ENCODE measurements around the gene CACHD1.

Gene CACHD1

DNA sequence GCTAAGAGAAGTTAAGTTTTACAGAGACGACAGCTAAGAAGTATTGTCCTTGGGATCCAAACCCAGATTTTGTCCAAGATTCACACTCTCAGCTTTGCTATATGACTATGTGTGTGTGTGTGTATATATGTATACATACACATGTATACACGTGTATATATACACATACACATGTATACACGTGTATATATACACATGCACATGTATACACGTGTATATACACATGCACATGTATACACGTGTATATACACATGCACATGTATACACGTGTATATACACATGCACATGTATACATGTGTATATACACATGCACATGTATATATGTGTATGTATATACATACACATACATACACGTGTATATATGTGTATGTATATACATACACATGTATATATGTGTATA is 3.9 kb upstream of the CACHD1 start:
- Mint-ChIP-seq H3K27me3 (peaks cover 21% of the 10 kb centered on the region), H3K36me3 (no peaks in the 10 kb centered on the region), H3K9me3 (no peaks in the 10 kb centered on the region), H3K27ac (no peak overlapping the region), H3K4me3 (no peak overlapping the region), H3K4me1 (peaks cover 10% of the 10 kb centered on the region)

DNA sequence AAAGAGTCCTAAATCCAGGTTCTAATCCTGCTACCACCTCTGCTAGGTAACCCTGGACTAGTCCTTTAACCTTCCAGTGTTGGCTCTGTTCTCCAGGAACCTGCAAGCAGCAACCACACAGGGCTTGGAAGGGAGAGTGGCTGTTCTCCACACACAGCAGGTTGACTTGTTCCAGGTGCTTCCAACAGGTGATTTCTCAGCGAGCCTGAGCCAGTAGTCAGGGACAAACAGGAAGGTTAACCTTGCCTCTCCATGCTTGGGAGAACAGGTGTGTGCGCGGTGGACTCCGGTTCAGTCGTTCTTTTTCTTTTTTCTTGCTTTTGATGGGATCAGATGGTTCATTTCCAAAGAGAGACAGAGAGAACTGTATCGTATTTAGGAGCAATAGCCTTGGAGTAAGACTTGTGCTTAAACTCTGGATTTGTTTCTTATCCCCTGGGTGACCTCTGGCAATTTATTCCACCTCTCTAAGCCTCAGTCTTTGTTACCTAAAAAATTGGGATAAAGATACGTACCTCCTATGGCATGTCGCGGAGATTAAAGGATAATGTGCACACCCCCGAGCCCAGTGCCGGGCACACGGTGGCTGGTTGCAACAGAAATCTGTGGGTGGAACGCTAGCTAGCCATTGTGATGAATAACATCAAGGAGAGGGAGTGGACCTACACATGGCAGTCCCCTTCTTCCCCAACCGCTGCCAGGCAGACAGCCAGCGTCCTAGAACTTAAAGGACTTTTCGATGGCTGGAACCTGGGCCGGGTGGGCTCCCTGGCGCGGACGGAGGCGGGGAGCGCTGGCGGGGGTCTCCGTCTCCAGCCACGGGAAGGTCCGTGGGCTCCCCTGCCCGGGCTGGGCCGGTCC is 583 bp upstream of the CACHD1 start:
- Mint-ChIP-seq H3K9me3 (no peaks in the 10 kb centered on the region), H3K27ac (no peak overlapping the region), H3K27me3 (peaks cover 31% of the 10 kb centered on the region), H3K36me3 (no peaks in the 10 kb centered on the region), H3K4me3 (peak overlapping the region; percentile 65), H3K4me1 (peaks cover 25% of the 10 kb centered on the region)

DNA sequence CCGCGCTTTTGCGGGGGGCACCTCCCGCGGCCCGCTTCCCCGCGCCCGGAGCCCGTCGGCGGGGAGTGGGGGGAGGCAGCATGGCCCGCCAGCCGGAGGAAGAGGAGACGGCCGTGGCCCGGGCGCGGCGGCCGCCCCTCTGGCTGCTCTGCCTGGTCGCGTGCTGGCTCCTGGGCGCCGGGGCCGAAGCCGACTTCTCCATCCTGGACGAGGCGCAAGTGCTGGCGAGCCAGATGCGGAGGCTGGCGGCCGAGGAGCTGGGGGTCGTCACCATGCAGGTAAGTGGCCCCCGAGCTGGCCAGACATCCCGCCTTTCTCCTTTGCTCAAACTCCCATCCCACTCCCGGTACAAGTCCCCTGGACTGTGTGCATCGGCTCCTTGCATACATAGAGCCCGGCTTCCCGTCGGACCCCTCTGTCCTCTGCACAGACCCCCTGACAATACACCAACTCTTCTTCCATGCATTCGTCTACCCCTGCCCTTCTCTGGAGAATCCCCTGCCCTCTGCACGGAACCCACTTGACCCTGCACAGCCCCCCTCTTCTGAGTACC is 812 bp downstream of the CACHD1 start:
- no peaks in the 10 kb centered on the region for H3K9me3 Mint-ChIP-seq
- H3K27me3 Mint-ChIP-seq = peaks cover 31% of the 10 kb centered on the region
- peak overlapping the region; percentile 21 for H3K27ac Mint-ChIP-seq
- peak overlapping the region; percentile 84 for H3K4me3 Mint-ChIP-seq
- peaks cover 25% of the 10 kb centered on the region for H3K4me1 Mint-ChIP-seq
- no peaks in the 10 kb centered on the region for H3K36me3 Mint-ChIP-seq

DNA sequence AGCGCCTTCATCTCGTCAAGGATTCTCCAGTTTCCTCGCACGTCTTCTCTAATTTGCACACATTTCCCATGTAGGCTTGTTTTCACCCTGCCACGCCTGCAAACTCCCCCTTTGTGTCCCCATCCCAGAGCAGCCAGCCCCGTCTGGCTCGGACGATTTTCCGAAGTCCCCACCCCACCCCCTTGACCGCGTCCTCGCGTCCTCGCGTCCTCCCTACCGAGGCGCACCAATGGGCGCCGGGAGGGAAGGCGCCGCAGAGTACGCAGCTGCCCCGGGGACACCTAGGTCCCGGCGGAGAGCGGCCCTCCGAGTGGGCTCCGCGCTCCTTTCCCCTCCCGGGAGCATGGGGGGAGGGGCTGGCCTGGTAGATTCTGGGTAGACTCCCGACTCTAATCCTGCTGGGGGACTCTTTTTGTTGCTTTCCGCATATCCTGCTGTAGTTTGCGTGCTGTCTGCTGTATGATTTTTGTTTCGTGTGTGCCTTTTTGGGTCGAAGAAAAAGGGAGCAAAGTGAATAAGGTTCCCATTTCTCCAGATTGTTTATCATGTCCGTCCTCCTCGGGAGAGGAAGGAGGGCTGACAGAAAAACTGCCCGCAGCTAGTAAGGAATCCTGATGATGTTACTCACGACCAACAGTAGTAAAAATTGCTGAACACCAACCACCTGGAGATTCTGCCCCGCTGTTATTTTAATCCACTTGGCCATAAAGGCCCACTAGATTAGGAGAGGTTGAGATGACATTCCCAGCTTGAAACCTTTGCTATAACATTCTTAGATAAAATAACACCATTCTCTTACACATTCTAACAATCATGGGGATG is 1.5 kb downstream of the CACHD1 start:
- peak overlapping the region; percentile 21 for H3K27ac Mint-ChIP-seq
- peak overlapping the region; percentile 84 for H3K4me3 Mint-ChIP-seq
- no peaks in the 10 kb centered on the region for H3K9me3 Mint-ChIP-seq
- peaks cover 25% of the 10 kb centered on the region for H3K4me1 Mint-ChIP-seq
- no peaks in the 10 kb centered on the region for H3K36me3 Mint-ChIP-seq
- peaks cover 31% of the 10 kb centered on the region for H3K27me3 Mint-ChIP-seq

DNA sequence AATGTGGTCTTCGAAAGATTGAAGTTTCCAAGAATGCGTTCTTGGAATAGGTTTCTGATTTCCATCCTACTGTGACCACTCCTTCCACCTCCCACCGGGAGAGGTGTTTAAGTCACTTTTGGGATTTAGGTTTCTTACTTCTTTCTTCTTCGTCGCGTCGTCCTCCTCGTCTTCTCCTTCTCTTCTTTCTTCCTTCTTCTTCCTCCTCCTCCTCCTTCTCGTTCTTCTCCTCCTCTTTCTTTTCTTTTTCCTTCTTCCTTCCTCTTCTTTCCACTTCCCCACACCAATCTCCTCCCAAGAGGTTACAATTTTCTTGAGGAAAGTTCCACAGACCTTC is 2.1 kb downstream of the CACHD1 start:
- Mint-ChIP-seq H3K27ac (peak overlapping the region; percentile 36), H3K4me3 (peak overlapping the region; percentile 84), H3K9me3 (no peaks in the 10 kb centered on the region), H3K4me1 (peaks cover 25% of the 10 kb centered on the region), H3K27me3 (peaks cover 31% of the 10 kb centered on the region), H3K36me3 (no peaks in the 10 kb centered on the region)

DNA sequence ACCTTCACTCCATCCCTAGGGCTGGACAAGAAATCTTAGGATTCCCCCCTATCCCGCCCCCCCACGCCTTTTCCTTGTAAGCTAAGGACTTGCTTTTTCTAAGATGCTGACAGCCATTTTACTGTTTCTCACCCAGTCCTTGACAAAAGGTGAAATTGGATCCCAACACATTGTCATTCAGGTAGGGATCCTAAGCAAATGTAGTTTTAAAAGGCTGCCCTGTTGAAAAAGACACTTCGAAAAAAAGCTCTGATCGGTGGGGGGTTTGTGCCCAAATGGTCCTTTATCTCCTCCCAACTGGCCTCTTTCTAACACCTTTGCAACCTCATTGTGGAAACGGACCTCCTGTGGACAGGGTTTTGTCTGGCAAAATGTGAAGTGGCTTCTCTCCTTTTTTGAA is 2.9 kb downstream of the CACHD1 start:
- Mint-ChIP-seq H3K36me3 (no peaks in the 10 kb centered on the region), H3K9me3 (no peaks in the 10 kb centered on the region), H3K4me3 (no peak overlapping the region), H3K4me1 (peaks cover 25% of the 10 kb centered on the region), H3K27me3 (peaks cover 26% of the 10 kb centered on the region), H3K27ac (no peak overlapping the region)

DNA sequence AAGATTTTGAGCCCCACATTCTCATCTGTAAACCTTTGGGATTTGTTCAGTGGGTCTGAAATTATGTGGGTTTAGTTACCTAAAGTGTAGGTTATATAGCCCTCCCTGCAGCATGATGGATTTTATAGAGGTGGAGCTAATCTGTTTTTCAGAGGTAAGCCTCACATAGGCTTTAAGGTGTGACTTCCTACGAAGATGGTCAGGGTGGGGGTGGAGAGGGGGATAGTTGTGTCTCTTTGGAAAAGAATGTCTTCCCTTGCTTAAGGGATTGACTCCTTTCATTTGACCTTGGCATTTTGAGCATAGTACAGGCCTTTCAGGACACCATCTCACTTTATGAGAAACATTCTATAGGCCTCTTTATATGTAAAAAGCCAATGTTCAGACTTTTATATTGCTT is 3.4 kb downstream of the CACHD1 start:
- H3K36me3 Mint-ChIP-seq = no peaks in the 10 kb centered on the region
- H3K9me3 Mint-ChIP-seq = no peaks in the 10 kb centered on the region
- peaks cover 25% of the 10 kb centered on the region for H3K4me1 Mint-ChIP-seq
- H3K27ac Mint-ChIP-seq = no peak overlapping the region
- H3K27me3 Mint-ChIP-seq = peaks cover 22% of the 10 kb centered on the region
- no peak overlapping the region for H3K4me3 Mint-ChIP-seq

DNA sequence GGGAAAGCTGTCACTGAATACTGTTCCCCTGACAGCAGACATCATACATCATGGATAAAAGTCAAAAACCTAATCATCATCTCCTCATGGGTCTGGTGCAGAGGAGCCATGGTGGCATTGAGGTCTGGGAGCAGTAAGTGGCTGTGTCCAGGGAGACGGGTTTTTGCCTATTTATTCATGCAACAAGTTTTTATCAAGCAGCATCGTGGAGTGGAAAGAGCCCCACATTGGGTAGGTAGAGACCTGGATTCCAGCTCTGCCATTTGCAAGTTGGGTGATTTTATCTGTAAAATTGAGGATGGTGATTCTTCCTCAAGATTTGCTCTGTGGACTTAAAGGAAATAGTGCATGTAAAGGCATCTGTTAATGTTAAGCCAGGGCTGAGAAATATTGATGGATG is 4.2 kb downstream of the CACHD1 start:
- peaks cover 23% of the 10 kb centered on the region for H3K4me1 Mint-ChIP-seq
- H3K27ac Mint-ChIP-seq = no peak overlapping the region
- no peaks in the 10 kb centered on the region for H3K36me3 Mint-ChIP-seq
- no peaks in the 10 kb centered on the region for H3K9me3 Mint-ChIP-seq
- H3K4me3 Mint-ChIP-seq = no peak overlapping the region
- H3K27me3 Mint-ChIP-seq = peaks cover 16% of the 10 kb centered on the region

DNA sequence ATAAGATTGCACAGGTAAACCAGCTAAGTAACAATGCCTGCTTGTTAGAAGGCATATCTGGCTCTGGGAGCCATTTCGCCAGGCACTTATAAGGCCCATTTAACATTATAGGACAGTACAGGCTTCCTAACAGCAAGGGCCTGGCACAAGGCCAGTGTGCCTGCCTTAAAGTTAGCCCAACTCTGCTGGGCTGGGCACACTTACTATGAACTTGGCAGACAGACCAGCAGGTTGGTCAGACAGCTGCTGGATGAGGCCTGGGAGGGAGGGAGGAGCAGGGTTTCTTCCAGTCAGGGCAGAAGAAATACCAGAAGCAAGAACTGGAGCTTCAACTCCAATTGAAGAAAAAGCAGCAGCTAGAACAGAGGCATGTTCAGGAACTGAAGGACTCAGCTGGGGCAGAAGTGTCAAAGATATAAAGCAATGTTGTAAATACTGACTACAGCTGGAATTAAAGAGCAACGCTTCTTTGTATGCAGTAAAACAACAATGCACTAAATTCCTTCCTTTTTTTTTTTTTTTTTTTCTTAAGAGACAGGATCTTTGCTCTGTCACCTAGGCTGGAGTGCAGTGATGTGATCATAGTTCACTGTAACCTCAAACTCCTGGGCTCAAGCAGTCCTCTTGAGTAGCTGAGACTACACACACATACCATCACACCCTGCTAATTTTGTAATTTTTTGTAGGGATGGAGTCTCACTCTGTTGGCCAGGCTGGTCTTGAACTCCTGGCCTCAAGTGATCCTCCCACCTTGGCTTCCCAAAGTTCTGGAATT is 4.9 kb downstream of the CACHD1 start:
- peaks cover 18% of the 10 kb centered on the region for H3K4me1 Mint-ChIP-seq
- no peak overlapping the region for H3K4me3 Mint-ChIP-seq
- peaks cover 11% of the 10 kb centered on the region for H3K27me3 Mint-ChIP-seq
- no peaks in the 10 kb centered on the region for H3K36me3 Mint-ChIP-seq
- H3K27ac Mint-ChIP-seq = no peak overlapping the region
- no peaks in the 10 kb centered on the region for H3K9me3 Mint-ChIP-seq

DNA sequence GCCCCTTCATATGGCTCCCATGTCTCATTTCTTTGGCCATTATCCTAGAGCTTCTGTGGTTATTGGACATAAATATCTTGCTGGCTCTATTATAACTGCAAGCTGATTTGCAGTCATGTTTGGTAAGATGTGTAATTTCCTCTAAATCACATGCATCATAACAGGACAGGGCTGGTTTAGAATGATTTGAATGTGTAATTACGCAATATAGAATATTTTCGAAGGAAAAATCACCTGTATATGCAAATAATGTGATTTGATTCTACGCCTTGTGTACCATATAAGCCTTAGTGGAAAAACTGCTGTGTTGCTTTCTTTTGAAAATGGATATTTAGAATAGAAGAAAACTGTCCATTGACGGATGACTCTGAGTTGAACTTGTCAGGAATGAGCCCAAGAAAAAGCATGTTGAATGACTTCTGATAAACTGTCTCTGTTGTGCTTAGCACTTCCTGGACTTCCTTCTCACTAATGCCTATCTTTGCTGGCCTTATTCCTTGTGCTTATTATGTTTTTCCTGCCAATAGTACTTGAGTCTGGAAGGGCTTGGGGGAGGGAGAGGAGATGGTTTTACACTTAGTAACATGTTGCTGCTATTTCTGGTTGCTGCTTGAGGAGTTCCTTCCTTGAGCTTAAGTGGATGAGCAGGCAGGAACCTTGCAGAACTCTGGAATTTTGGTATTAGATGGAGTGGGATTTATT is 6.5 kb downstream of the CACHD1 start:
- H3K27ac Mint-ChIP-seq = no peak overlapping the region
- no peak overlapping the region for H3K4me3 Mint-ChIP-seq
- H3K9me3 Mint-ChIP-seq = no peaks in the 10 kb centered on the region
- H3K27me3 Mint-ChIP-seq = peaks cover 10% of the 10 kb centered on the region
- H3K4me1 Mint-ChIP-seq = peaks cover 11% of the 10 kb centered on the region
- no peaks in the 10 kb centered on the region for H3K36me3 Mint-ChIP-seq

DNA sequence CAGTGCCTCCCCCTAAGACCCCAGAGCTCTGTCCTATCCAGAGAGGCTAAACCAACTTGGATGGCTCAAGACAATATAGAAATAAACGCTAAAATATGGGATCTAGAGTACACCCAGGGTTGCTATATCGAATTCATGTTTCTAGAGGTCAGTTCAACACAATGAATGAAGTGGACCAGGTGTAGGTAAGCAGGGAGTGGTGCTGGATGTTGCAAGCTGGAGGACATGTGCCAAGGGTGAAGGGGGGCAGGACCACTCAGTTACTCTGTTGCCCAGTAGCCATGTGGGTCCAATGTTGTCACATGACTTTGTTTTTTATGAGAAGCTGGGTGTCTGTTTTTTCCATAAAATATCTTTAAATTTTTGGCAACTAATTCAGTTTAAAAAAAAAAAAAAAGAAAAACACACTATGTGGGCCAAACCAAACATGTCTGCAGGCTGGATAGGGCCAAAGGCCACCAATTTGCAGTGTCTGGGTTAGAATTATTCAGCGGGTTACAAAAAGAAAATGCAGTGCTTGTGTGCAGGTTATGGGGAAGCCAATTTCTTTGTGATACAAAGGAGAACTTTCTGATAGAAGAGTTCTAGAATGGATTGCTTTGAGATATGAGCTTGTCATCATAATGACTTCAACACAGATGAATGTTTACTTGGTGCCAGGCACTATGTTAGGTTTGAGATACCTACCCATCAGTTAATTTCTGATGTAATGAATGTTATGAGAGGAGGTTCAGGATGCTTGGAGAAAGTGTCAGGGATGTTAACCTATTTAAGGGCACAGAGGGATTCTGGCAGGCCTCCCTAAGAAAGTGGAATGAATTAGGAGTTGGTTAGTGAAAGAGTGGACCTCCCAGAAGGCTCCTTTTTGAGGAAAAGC is 8.9 kb downstream of the CACHD1 start:
- Mint-ChIP-seq H3K36me3 (no peaks in the 10 kb centered on the region), H3K27me3 (no peaks in the 10 kb centered on the region), H3K27ac (no peak overlapping the region), H3K4me1 (no peaks in the 10 kb centered on the region), H3K4me3 (no peak overlapping the region), H3K9me3 (no peaks in the 10 kb centered on the region)

DNA sequence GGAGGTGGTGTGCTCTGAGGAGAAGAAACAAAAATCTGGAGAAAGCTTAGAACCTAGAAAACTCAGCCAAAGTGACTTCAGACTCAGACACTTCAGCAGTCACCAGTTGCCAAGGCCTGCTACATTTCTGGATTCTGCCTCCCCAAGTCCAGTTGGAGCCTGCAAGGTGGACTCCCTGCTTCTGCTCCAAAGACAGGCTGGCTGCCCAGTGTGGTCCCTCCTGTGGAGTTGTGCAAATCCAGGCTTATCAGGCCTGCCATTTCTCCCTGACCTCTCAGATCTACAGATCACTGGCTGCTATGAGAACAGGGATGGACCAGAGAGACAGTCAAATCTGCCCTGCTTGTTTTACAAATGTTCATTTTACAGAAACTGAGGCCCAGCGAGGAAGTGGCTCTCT is 9.9 kb downstream of the CACHD1 start:
- Mint-ChIP-seq H3K27ac (no peak overlapping the region), H3K36me3 (no peaks in the 10 kb centered on the region)

DNA sequence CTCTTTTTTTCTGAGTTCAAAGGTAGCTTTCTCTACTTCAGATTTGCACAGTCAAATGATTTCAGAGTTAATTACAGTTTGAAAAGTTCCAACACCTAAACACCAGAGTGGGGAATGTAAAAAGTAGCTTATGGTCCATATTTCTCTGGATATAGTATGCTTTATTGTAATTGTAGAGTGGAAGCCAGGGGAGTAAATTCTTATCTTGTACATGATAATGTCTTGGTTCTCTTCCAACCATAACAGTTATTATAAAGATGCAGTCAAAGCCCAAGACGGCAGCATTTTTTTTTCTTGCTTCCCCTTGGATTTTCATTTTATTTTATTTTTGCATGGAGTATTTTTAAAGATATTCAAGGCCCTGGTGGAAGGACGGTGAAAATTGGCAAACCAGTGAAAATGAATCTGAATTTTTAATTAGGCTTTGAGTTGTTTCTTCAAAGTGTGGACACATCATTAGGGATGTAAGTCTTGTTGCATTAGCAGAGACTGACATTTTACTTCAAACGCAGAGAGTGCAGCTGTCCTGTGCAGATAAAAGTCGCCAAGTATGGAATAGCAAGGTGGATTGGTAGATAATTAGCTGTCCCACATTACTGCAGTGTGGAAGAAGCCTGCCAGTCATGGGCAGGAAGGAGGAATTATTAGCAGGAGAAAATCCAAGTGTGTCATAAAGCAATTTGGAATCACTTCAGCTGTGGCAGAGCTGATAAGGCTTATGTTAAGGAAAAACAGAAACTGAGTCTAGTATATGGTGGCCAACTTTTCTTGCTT is 11.3 kb downstream of the CACHD1 start:
- no peak overlapping the region for H3K27ac Mint-ChIP-seq
- no peaks in the 10 kb centered on the region for H3K9me3 Mint-ChIP-seq
- H3K4me3 Mint-ChIP-seq = no peak overlapping the region
- H3K27me3 Mint-ChIP-seq = peaks cover 2% of the 10 kb centered on the region
- no peaks in the 10 kb centered on the region for H3K4me1 Mint-ChIP-seq
- H3K36me3 Mint-ChIP-seq = no peaks in the 10 kb centered on the region

More for the DNA sequence above, 9.9 kb downstream of the CACHD1 start:
- peaks cover 2% of the 10 kb centered on the region for H3K27me3 Mint-ChIP-seq
- no peak overlapping the region for H3K4me3 Mint-ChIP-seq
- no peaks in the 10 kb centered on the region for H3K4me1 Mint-ChIP-seq
- no peaks in the 10 kb centered on the region for H3K9me3 Mint-ChIP-seq

DNA sequence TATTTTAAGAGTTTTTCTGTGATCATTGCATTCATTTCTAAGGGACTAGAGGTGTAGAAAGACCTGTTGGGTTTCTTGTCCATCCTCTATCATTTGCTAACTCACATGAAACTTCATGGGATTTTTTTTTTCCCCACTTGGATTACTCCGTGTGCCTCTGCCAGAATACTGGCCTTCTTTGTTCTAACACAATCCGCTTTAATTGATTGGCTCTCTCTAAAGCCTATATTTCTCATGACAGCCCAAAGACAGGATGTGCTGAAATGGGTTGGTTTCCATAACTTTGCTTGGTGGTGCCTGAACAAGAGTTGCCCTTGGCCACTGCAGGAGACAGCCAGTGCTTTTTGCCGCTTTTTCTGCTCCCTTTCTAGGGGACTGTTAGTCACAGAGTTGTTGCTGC is 12.2 kb downstream of the CACHD1 start:
- no peak overlapping the region for H3K27ac Mint-ChIP-seq

More for the DNA sequence above, 12.2 kb downstream of the CACHD1 start:
- Mint-ChIP-seq H3K27me3 (peaks cover 2% of the 10 kb centered on the region), H3K4me1 (no peaks in the 10 kb centered on the region), H3K4me3 (no peak overlapping the region), H3K36me3 (no peaks in the 10 kb centered on the region), H3K9me3 (no peaks in the 10 kb centered on the region)
